Type B pancreatic cell (in vitro differentiated cells): ENCODE data around the gene KCNK6. TPM values are rescaled to one million over a fixed set of nuclear protein-coding genes. Genes with fewer than 3 reads are reported as not detected.
A peak's percentile ranks its signal among the peaks of the same experiment; 100 is the strongest.

ENCODE experiments used
- DNase-seq: peaks from one replicate; pipeline ENCODE4 v3.0.0; 2021; ENCODE audit warnings: mixed read lengths; ENCODE audit not compliant: unreplicated experiment; ENCODE audit errors: extremely low spot score
- H3K27ac Mint-ChIP-seq: 2 replicates; pipeline ENCODE4 v1.8.0; 2021; ENCODE audit warnings: mild to moderate bottlenecking, mixed read lengths
- H3K27me3 Mint-ChIP-seq: 2 replicates; pipeline ENCODE4 v1.8.0; 2021; ENCODE audit warnings: mixed read lengths
- H3K36me3 Mint-ChIP-seq: 2 replicates; pipeline ENCODE4 v1.8.0; 2021; ENCODE audit warnings: mixed read lengths
- H3K4me1 Mint-ChIP-seq: one replicate; pipeline ENCODE4 v1.8.0; 2021; ENCODE audit warnings: mixed read lengths; ENCODE audit not compliant: unreplicated experiment
- H3K4me3 Mint-ChIP-seq: 2 replicates; pipeline ENCODE4 v1.8.0; 2021; ENCODE audit warnings: mild to moderate bottlenecking, mixed read lengths
- H3K9me3 Mint-ChIP-seq: 2 replicates; pipeline ENCODE4 v1.8.0; 2021; ENCODE audit warnings: mixed read lengths
- total RNA-seq: library from RNA; stranded (reverse); gene quantifications from 2 replicates; pipeline ENCODE4 v1.2.1, GENCODE V29; 2021; ENCODE audit warnings: low replicate concordance
- TF ChIP-seq, protein P1 (sequence below): fragments of 200-600 bp; sonication (generic); conservative IDR thresholded peaks from 2 replicates; pipeline ENCODE4 v1.5.0; 2021; ENCODE audit warnings: antibody characterized with exemption, mild to moderate bottlenecking

Gene KCNK6
- total RNA-seq, 1 donor from 2014 or later, result 5.2 TPM

DNA sequence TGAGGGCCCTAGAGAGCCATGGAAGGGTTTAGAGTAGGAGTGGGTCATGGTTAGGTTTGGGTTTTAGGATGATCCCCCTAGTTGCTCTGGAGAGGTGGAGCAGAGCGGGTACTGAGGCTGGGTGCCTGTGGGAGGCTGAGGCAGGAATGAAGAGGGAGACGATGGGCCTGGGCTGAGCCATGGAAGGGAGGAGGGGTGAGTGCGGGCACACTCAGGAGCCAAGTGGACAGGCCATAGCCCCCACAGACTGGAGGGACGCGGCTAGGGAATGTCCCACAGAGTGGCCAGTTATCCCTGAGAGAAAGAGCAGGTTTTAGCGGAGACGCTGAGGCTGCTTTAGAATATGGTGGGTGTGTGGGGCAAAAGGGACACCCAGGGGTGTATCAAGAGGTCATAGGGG is 10.0 kb downstream of the KCNK6 start:
- Mint-ChIP-seq H3K4me1 (no peaks in the 10 kb centered on the region), H3K9me3 (no peaks in the 10 kb centered on the region), H3K4me3 (no peak overlapping the region), H3K27me3 (no peaks in the 10 kb centered on the region), H3K36me3 (no peaks in the 10 kb centered on the region), H3K27ac (no peak overlapping the region)
- TF ChIP-seq, protein P1, sequence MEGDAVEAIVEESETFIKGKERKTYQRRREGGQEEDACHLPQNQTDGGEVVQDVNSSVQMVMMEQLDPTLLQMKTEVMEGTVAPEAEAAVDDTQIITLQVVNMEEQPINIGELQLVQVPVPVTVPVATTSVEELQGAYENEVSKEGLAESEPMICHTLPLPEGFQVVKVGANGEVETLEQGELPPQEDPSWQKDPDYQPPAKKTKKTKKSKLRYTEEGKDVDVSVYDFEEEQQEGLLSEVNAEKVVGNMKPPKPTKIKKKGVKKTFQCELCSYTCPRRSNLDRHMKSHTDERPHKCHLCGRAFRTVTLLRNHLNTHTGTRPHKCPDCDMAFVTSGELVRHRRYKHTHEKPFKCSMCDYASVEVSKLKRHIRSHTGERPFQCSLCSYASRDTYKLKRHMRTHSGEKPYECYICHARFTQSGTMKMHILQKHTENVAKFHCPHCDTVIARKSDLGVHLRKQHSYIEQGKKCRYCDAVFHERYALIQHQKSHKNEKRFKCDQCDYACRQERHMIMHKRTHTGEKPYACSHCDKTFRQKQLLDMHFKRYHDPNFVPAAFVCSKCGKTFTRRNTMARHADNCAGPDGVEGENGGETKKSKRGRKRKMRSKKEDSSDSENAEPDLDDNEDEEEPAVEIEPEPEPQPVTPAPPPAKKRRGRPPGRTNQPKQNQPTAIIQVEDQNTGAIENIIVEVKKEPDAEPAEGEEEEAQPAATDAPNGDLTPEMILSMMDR, result no peak
- DNase-seq, result no peak

DNA sequence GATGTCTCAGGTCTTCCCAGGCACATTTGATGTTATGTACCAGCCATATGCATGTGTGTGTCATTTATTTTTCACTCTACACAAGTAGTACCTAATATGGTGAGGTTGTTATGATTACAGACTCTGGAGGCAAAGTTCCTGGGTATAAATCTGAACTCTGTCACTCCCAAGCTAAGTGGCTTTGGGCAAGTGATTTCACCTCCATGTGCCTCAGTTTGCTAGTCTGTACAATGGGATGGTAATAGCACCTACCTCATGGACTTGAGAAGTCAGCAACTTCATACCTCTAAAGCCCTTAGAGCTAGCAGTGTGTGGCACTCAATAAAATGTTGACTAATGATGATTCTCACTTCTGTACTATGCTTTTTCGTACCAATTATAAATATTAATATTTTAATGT is 12.1 kb downstream of the KCNK6 start:
- Mint-ChIP-seq H3K27me3 (no peaks in the 10 kb centered on the region), H3K36me3 (no peaks in the 10 kb centered on the region), H3K9me3 (no peaks in the 10 kb centered on the region), H3K4me1 (peaks cover under 1% of the 10 kb centered on the region), H3K27ac (no peak overlapping the region), H3K4me3 (no peak overlapping the region)
- no peak for DNase-seq
- TF ChIP-seq, protein P1, result no peak

DNA sequence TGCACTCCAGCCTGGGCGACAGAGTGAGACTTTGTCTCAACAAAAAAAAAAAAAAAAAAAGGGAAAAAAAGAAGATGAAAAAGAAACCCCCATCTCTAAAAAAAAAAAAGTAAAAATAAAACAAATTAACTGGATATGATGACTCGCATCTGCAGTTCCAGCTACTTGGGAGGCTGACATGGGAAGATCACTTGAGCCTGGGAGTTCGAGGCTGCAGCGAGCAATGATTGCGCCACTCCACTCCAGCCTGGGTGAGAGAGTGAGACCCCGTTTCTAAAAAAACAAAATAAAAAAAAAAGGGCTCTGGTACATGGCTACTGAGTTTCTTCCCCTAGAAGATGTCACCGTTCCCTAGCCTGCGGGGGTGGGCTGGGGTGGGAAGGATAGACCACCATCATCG is 13.6 kb downstream of the KCNK6 start:
- no peak for DNase-seq
- Mint-ChIP-seq H3K4me3 (no peak overlapping the region), H3K4me1 (peaks cover 8% of the 10 kb centered on the region), H3K9me3 (no peaks in the 10 kb centered on the region), H3K27me3 (no peaks in the 10 kb centered on the region), H3K27ac (no peak overlapping the region), H3K36me3 (no peaks in the 10 kb centered on the region)
- TF ChIP-seq, protein P1, result no peak

DNA sequence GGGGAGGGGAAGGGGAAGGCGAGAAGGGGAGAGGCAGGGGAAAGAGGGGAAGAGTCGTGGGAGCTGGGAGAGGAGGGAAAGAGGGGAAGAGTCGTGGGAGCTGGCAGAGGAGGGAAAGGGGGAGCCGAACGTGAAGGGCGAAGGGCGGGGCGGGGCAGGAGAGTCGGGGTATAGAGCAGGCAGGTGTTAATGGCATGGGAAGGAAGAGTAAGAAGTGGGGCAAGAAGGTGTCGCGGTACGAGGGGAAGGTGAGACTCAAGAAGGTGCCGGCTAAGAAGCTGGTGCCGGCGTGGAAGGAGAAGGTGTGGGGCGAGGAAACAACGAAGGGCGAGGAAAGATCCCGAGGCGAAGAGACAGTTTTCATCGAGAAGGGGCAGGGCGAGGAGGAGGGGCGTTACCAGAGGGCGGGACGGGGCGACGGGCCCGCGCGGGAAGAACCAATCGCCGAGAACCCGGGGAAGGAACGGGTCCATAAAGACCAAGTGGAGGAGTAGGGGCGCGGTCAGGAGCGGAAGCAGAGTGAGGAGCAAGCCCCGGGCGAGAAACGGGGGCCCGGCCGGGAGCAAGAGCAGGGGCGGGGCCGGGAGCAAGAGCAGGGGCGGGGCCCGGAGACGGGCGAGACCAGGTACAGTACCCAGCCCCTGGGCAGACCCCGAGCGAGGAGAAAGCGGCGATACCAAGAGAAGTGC is 16.4 kb downstream of the KCNK6 start:
- Mint-ChIP-seq H3K27ac (peak overlapping the region; percentile 100), H3K4me3 (peak overlapping the region; percentile 98), H3K9me3 (no peaks in the 10 kb centered on the region), H3K36me3 (peaks cover 3% of the 10 kb centered on the region), H3K4me1 (peaks cover 11% of the 10 kb centered on the region), H3K27me3 (no peaks in the 10 kb centered on the region)
- TF ChIP-seq, protein P1, result no peak
- DNase-seq, result peak; percentile 93

DNA sequence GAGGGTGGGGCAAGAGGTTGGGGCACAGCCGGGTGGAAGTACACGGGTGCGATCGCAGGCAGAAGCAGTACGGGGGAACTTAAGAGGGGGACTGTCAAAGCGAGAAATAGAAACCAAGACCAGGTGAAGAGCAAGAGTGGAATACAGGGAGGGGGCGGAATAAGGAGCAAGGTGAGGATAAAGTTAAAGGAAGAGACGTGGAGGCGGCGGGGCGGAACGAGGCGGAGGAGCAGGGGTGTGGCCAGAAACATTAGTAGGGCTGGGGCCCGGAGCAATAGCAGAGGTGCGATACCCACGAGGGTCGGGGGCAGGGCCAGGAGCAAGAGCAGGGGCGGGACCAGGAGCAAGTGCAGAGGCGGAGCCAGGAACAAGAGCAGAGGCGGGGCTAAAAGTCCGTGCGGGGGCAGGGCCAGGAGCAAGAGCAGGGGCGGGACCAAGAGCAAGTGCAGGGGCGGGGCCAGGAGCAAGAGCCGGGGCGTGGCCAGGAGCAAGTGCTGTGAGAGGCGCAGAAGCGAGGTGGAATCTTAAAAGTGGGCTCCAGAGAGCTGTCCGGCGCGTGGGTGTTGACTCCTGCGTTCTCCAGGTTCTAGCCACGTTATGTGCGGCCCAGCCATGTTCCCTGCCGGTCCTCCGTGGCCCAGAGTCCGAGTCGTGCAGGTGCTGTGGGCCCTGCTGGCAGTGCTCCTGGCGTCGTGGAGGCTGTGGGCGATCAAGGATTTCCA is 17.2 kb downstream of the KCNK6 start:
- Mint-ChIP-seq H3K27me3 (no peaks in the 10 kb centered on the region), H3K4me3 (peak overlapping the region; percentile 98), H3K4me1 (peaks cover 11% of the 10 kb centered on the region), H3K27ac (peak overlapping the region; percentile 100), H3K36me3 (peaks cover 3% of the 10 kb centered on the region), H3K9me3 (no peaks in the 10 kb centered on the region)
- TF ChIP-seq, protein P1, result no peak
- DNase-seq, result peak; percentile 95
